Measurements from ENCODE around the gene NKAIN2.
"Not testable (repeated sequence)": the region's sequence is repeated elsewhere in the genome, so short reads cannot be mapped to it uniquely, and the experiment has no call there.

The NKAIN2 gene

DNA sequence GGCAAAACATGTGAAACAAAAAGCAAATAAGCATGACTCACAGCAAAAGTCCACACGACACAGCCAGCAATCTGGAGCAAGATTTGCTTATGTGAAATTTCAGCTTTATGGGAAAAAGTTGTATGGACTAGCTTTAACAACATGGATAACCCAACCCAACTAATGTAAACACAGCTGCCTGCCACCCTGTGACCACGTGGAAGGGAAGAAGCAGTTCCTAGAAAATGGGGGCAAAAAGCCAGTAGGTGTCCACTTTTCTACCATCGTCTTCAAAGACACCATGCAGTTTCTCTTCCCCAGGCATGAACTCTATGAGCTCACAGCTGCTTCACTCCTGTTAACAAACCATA is 733.2 kb downstream of the NKAIN2 start:
- TF ChIP-seq, protein P1, sequence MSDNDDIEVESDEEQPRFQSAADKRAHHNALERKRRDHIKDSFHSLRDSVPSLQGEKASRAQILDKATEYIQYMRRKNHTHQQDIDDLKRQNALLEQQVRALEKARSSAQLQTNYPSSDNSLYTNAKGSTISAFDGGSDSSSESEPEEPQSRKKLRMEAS (IDR thresholded peaks at IDR 0.05; ENCODE audit: low read depth, low read length) = no peak
- TF ChIP-seq MYC (IDR thresholded peaks at IDR 0.05; ENCODE audit: low read depth, low read length) (no peak), POLR2A (IDR thresholded peaks at IDR 0.05; ENCODE audit: extremely low read depth, insufficient read length) (no peak)
- TF ChIP-seq, protein P2, sequence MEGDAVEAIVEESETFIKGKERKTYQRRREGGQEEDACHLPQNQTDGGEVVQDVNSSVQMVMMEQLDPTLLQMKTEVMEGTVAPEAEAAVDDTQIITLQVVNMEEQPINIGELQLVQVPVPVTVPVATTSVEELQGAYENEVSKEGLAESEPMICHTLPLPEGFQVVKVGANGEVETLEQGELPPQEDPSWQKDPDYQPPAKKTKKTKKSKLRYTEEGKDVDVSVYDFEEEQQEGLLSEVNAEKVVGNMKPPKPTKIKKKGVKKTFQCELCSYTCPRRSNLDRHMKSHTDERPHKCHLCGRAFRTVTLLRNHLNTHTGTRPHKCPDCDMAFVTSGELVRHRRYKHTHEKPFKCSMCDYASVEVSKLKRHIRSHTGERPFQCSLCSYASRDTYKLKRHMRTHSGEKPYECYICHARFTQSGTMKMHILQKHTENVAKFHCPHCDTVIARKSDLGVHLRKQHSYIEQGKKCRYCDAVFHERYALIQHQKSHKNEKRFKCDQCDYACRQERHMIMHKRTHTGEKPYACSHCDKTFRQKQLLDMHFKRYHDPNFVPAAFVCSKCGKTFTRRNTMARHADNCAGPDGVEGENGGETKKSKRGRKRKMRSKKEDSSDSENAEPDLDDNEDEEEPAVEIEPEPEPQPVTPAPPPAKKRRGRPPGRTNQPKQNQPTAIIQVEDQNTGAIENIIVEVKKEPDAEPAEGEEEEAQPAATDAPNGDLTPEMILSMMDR (IDR thresholded peaks at IDR 0.05; ENCODE audit: low read depth, low read length) = no peak
- H3K4me3 ChIP-seq (ENCODE audit: low read depth, low read length) = no peak overlapping the region
- DNase-seq (ENCODE audit: low read depth) = no peak

DNA sequence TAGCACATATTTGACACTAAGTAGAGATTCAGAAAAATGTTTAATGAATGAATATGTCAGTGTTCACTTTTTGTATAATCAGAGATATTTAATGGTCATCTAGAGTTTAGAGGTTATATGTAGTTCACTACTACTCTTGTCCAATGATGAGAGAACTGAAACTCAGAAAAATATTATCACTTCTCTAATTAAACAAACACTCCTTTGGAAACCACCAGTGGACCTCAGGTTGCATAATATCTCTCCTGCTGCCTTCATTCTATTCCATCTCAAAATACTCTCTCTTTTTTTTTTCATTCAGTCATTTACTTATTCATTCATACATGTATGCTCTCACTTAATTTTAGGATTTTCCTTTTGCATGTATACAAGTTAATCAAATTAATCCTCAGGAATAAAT is 735.4 kb downstream of the NKAIN2 start:
- no peak for TF ChIP-seq POLR2A (IDR thresholded peaks at IDR 0.05; ENCODE audit: extremely low read depth, insufficient read length)
- H3K4me3 ChIP-seq (ENCODE audit: low read depth, low read length) = no peak overlapping the region
- DNase-seq (ENCODE audit: low read depth) = no peak

DNA sequence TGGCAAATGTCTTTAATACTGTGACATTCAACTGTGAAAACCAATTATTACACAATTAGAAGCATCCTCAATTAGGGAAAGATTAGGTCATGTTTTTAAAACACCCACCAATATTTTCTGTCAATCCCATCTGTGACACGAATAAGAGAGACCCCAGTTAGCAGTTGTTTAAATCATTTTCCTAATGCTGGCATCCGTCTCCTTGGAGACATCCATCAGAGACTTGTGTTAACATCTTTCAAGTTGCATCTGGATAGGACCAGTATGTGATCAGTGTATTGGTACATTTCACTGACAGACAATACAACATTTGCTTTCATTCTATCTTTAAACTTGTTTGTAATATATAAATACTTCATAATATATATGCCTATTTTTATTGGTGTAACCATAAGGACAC is 737.9 kb downstream of the NKAIN2 start:
- TF ChIP-seq MYC (IDR thresholded peaks at IDR 0.05; ENCODE audit: low read depth, low read length) (no peak), POLR2A (IDR thresholded peaks at IDR 0.05; ENCODE audit: extremely low read depth, insufficient read length) (no peak)
- TF ChIP-seq, protein P2 (IDR thresholded peaks at IDR 0.05; ENCODE audit: low read depth, low read length) = no peak
- TF ChIP-seq, protein P1 (IDR thresholded peaks at IDR 0.05; ENCODE audit: low read depth, low read length) = no peak
- DNase-seq (ENCODE audit: low read depth) = no peak
- no peak overlapping the region for H3K4me3 ChIP-seq (ENCODE audit: low read depth, low read length)

DNA sequence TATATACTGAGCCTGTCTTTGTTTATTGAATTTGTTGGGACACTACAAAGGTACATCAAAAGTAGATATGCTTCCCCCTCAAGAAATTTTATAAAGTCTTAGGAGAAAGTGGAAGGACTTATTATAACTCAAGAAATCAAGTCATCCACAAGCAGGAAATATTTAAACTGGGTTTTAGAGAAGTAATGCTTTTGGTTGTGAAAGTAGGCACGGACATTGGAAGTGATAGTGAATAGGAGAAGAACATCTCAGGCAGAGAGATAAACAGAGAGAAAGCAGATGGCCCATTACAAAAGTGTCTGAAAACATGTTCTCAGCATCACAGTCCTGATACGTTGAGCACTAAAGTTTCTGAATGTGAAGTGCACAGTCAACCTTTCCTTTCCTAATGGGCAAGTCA is 742.9 kb downstream of the NKAIN2 start:
- no peak for DNase-seq (ENCODE audit: low read depth)
- TF ChIP-seq, protein P1 (IDR thresholded peaks at IDR 0.05; ENCODE audit: low read depth, low read length) = no peak
- TF ChIP-seq, protein P2 (IDR thresholded peaks at IDR 0.05; ENCODE audit: low read depth, low read length) = no peak
- TF ChIP-seq POLR2A (IDR thresholded peaks at IDR 0.05; ENCODE audit: extremely low read depth, insufficient read length) (no peak), MYC (IDR thresholded peaks at IDR 0.05; ENCODE audit: low read depth, low read length) (no peak)
- no peak overlapping the region for H3K4me3 ChIP-seq (ENCODE audit: low read depth, low read length)

DNA sequence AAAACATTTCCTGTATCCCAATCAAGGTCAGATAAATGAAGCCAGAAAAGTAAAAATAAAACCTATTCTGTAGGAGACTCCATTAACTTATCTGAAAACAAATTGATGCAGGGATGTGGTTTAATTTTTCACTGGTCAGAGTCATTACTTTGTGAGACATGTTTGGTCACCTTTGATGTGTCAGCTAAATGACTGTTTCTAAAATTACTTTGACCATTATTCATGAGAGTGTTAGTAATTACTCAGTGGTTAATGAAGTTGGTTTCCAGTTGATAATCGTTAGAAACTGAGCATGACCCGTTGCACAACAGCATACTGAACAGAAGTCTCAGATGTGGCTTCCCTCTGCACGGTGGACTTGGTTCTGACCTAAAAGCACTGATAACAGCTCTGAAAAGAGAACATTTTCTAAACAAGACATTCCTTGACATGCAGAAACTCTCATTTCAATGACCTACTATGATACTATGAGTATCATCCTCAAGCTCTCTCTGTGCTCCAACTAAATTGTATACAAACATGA is 748.1 kb downstream of the NKAIN2 start:
- TF ChIP-seq POLR2A (IDR thresholded peaks at IDR 0.05; ENCODE audit: extremely low read depth, insufficient read length) (no peak), MYC (IDR thresholded peaks at IDR 0.05; ENCODE audit: low read depth, low read length) (no peak)
- TF ChIP-seq, protein P2 (IDR thresholded peaks at IDR 0.05; ENCODE audit: low read depth, low read length) = no peak
- TF ChIP-seq, protein P1 (IDR thresholded peaks at IDR 0.05; ENCODE audit: low read depth, low read length) = no peak

DNA sequence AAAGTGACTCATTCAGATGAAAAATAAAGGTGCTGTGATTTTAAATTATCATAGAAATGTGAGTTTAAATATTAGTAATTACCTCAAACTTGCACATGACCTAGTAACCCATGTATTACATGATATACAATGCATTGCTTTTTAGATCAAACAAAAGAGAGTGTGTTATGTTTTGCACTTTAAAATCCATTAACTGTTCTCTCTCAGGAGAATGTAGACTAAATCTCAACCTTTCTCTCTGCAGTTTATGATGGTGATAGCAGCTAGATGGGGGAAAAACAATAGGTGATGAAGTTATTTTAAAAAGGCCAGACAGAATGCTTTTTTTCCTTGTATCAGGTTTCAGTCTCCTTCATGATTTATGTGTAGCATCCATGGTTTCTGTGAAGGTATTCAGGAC is 754.2 kb downstream of the NKAIN2 start:
- no peak for DNase-seq (ENCODE audit: low read depth)
- TF ChIP-seq, protein P1 (IDR thresholded peaks at IDR 0.05; ENCODE audit: low read depth, low read length) = no peak
- TF ChIP-seq POLR2A (IDR thresholded peaks at IDR 0.05; ENCODE audit: extremely low read depth, insufficient read length) (no peak), MYC (IDR thresholded peaks at IDR 0.05; ENCODE audit: low read depth, low read length) (no peak)
- no peak overlapping the region for H3K4me3 ChIP-seq (ENCODE audit: low read depth, low read length)

More for the DNA sequence above, 748.1 kb downstream of the NKAIN2 start:
- no peak for DNase-seq (ENCODE audit: low read depth)
- no peak overlapping the region for H3K4me3 ChIP-seq (ENCODE audit: low read depth, low read length)

DNA sequence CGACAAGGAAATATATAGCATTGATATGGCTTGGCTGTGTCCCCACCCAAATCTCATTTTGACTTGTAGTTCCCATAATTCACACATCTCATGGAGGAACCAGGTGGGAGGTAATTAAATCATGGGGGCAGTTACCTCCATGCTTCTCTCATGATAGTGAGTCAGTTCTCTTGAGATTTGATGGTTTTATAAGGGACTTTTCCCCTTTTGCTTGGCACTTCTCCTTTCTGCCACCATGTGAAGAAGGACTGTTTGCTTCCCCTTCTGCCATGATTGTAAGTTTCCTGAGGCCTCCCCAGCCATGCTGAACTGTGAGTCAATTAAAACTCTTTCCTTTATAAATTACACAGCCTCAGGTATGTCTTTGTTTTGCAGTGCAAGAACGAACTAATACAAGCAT is 756.4 kb downstream of the NKAIN2 start:
- DNase-seq (ENCODE audit: low read depth) = peak; percentile 15
- H3K4me3 ChIP-seq (ENCODE audit: low read depth, low read length) = not testable (repeated sequence)
